Sigmoid colon (tissue), 7 donors: ENCODE data around the gene MARF1. TPM values are rescaled to one million over a fixed set of nuclear protein-coding genes. Genes with fewer than 3 reads are reported as not detected.

Experiments used
- DNase-seq: peaks from one replicate; pipeline ENCODE4 v3.0.0-alpha.2; 2019
- H3K27ac ChIP-seq, 4 donors: fragments of 200-600 bp; sonication (generic); one replicate each; pipeline ENCODE4 v1.5.1; 2016 to 2019; ENCODE audit warnings: mild to moderate bottlenecking in 1 of 4
- H3K27me3 ChIP-seq, 3 donors: fragments of 200-600 bp; sonication (generic); one replicate each; pipeline ENCODE4 v1.5.1; 2019; ENCODE audit warnings: mild to moderate bottlenecking in 1 of 3
- H3K36me3 ChIP-seq, 4 donors: fragments of 200-600 bp; sonication (generic); one replicate each; pipeline ENCODE4 v1.5.1; 2016 to 2019
- H3K4me1 ChIP-seq, 4 donors: fragments of 200-600 bp; sonication (generic); one replicate each; pipeline ENCODE4 v1.5.1; 2017 to 2019
- H3K4me3 ChIP-seq, 4 donors: fragments of 200-600 bp; sonication (generic); one replicate each; pipeline ENCODE4 v1.5.1; 2017 to 2019; ENCODE audit warnings: mild to moderate bottlenecking in 2 of 4, moderate library complexity in 1 of 4
- H3K9me3 ChIP-seq, 4 donors: fragments of 200-600 bp in 3 of 4; sonication (generic) in 3 of 4; one replicate each; pipeline versions ENCODE4 v1.5.1 to v1.6.1; 2013 to 2019
- CTCF ChIP-seq, 4 experiments: fragments of 450-650 bp in 3 of 4; fragments of 200-600 bp in 1 of 4; IDR thresholded peaks; one replicate each; pipeline ENCODE4 v1.5.1; 2016 to 2019; ENCODE audit warnings: antibody characterized with exemption in 4 of 4, mild to moderate bottlenecking in 3 of 4, moderate library complexity in 2 of 4
- EP300 ChIP-seq, 4 donors: sonication (generic); formaldehyde crosslinking; IDR thresholded peaks; one replicate each; pipeline ENCODE4 v1.6.1; 2017; ENCODE audit warnings: antibody characterized with exemption in 4 of 4
- POLR2A ChIP-seq, 2 donors: fragments of 450-650 bp; IDR thresholded peaks; one replicate each; pipeline ENCODE4 v1.6.1; 2016; ENCODE audit warnings: antibody characterized with exemption in 2 of 2, mild to moderate bottlenecking in 2 of 2, moderate library complexity in 2 of 2
- POLR2AphosphoS5 ChIP-seq, 4 donors: sonication (generic); formaldehyde crosslinking; IDR thresholded peaks; one replicate each; pipeline ENCODE4 v1.6.1; 2017; ENCODE audit warnings: antibody characterized with exemption in 4 of 4
- WGBS, 2 donors: extraction: QIAGEN DNeasy Blood & Tissue Kit; methylation state at CpG; one replicate each; pipeline ENCODE4 v1.1.7; 2013; 5-methylcytosine and 5-hydroxymethylcytosine counted together
- intact Hi-C: fragments of 100-400 bp; cut with DNase I; formaldehyde crosslinking; loops from one replicate; pipeline ENCODE4 v1.15.1; 2023
- polyA plus RNA-seq, 3 donors: library from polyadenylated mRNA; stranded (reverse); fragments of 200-250 nt; gene quantifications; one replicate each; pipeline ENCODE4 v1.2.3, GENCODE V29; 2013
- total RNA-seq, 4 donors: library from RNA; depleted of rRNA; stranded (reverse); fragments of >200 nt; gene quantifications; one replicate each; pipeline ENCODE4 v1.1.0, GENCODE V29; 2016
- donor health status: healthy with polysubstance abuse.
- donor health status: Bipolar disorder and iron deficiency.
- donor health status: healthy.

The MARF1 gene
- total and polyA plus RNA-seq, 7 donors, result 13.8 to 76.7 (median 43.8) TPM

- H3K27ac ChIP-seq, result no peak overlapping the region
- no peaks in the 10 kb centered on the region for H3K27me3 ChIP-seq
- peaks cover 0 to 73% (median 18%) of the 10 kb centered on the region in 4 donors for H3K36me3 ChIP-seq
- no peak for DNase-seq
- 95 to 98% methylated on average over 2 of the region's 2 CpGs for WGBS, 2 donors
- H3K4me1 ChIP-seq, result no peaks in the 10 kb centered on the region
- no peaks in the 10 kb centered on the region for H3K9me3 ChIP-seq
- TF ChIP-seq CTCF (IDR thresholded peaks at IDR 0.05) (no peak), EP300 (IDR thresholded peaks at IDR 0.05) (no peak)
- H3K4me3 ChIP-seq, result no peak overlapping the region
- intact Hi-C loops, result no loop called here
Observed at GRCh38 chr16:15686287-15686686, 43.3 kb upstream of the MARF1 start.

GRCh38 chr16:15682105-15682570, 39.2 kb upstream of the MARF1 start:
- Histone ChIP-seq H3K9me3 (no peaks in the 10 kb centered on the region), H3K27me3 (no peaks in the 10 kb centered on the region), H3K4me1 (no peaks in the 10 kb centered on the region), H3K27ac (peak overlapping the region in 1 of 4 donors; percentile 7), H3K36me3 (peaks cover 0 to 68% (median 22%) of the 10 kb centered on the region in 4 donors), H3K4me3 (no peak overlapping the region)
- TF ChIP-seq POLR2AphosphoS5 (IDR thresholded peaks at IDR 0.05), result no peak
- TF ChIP-seq CTCF (IDR thresholded peaks at IDR 0.05), result peak in 1 of 4 experiments; percentile 17
- WGBS, 2 donors, result 62 to 63% methylated on average over 7 of the region's 7 CpGs
- intact Hi-C loops, result no loop called here
- DNase-seq, result no peak

- Histone ChIP-seq H3K27me3 (no peaks in the 10 kb centered on the region), H3K4me3 (no peak overlapping the region), H3K4me1 (peaks cover 0 to 14% (median 11%) of the 10 kb centered on the region in 4 donors), H3K9me3 (no peaks in the 10 kb centered on the region), H3K36me3 (peaks cover 0 to 37% (median 20%) of the 10 kb centered on the region in 4 donors), H3K27ac (no peak overlapping the region)
- intact Hi-C loops, result no loop called here
- TF ChIP-seq CTCF (IDR thresholded peaks at IDR 0.05), result no peak
- no peak for TF ChIP-seq EP300 (IDR thresholded peaks at IDR 0.05)
- no peak for TF ChIP-seq POLR2A (IDR thresholded peaks at IDR 0.05)
- no peak for TF ChIP-seq POLR2AphosphoS5 (IDR thresholded peaks at IDR 0.05)
- 95 to 97% methylated on average over 5 of the region's 5 CpGs for WGBS, 2 donors
- DNase-seq, result no peak
Observed at GRCh38 chr16:15677447-15677846, 34.5 kb upstream of the MARF1 start.

- no peaks in the 10 kb centered on the region for H3K9me3 ChIP-seq
- H3K36me3 ChIP-seq, result peaks cover 0 to 37% (median 20%) of the 10 kb centered on the region in 4 donors
- no peak overlapping the region for H3K27ac ChIP-seq
- WGBS, 2 donors, result 84 to 85% methylated on average over 10 of the region's 10 CpGs
- TF ChIP-seq POLR2A (IDR thresholded peaks at IDR 0.05), result no peak
- no peak for TF ChIP-seq EP300 (IDR thresholded peaks at IDR 0.05)
- TF ChIP-seq POLR2AphosphoS5 (IDR thresholded peaks at IDR 0.05), result no peak
- TF ChIP-seq CTCF (IDR thresholded peaks at IDR 0.05), result no peak
- intact Hi-C loops, result no loop called here
- H3K4me3 ChIP-seq, result no peak overlapping the region
- H3K27me3 ChIP-seq, result no peaks in the 10 kb centered on the region
- H3K4me1 ChIP-seq, result peaks cover 0 to 23% (median 19%) of the 10 kb centered on the region in 4 donors
- no peak for DNase-seq
Observed at GRCh38 chr16:15676506-15676905, 33.6 kb upstream of the MARF1 start.

GRCh38 chr16:15674571-15674970, 31.6 kb upstream of the MARF1 start:
- no peak for DNase-seq
- TF ChIP-seq EP300 (IDR thresholded peaks at IDR 0.05), result no peak
- TF ChIP-seq POLR2A (IDR thresholded peaks at IDR 0.05), result no peak
- TF ChIP-seq POLR2AphosphoS5 (IDR thresholded peaks at IDR 0.05), result no peak
- TF ChIP-seq CTCF (IDR thresholded peaks at IDR 0.05), result no peak
- H3K27ac ChIP-seq, result peak overlapping the region in 3 of 4 donors; percentile 15 to 88 (median 78)

More at GRCh38 chr16:15674571-15674970, 31.6 kb upstream of the MARF1 start:
- Histone ChIP-seq H3K9me3 (no peaks in the 10 kb centered on the region), H3K4me3 (no peak overlapping the region), H3K27me3 (no peaks in the 10 kb centered on the region), H3K4me1 (peaks cover 0 to 23% (median 19%) of the 10 kb centered on the region in 4 donors), H3K36me3 (peaks cover 0 to 44% (median 19%) of the 10 kb centered on the region in 4 donors)
- 96 to 97% methylated on average over 7 of the region's 7 CpGs for WGBS, 2 donors
- intact Hi-C loops, result no loop called here
